Neural cell (in vitro differentiated cells): ENCODE data around the gene AIFM2. TPM values are rescaled to one million over a fixed set of nuclear protein-coding genes. Genes with fewer than 3 reads are reported as not detected.

Experiments used
- H2AFZ ChIP-seq: fragments of 200-600, 300-800 bp; sonication (generic), shearing (Covaris generic); 2 replicates; pipeline ENCODE4 v1.6.0; 2014; ENCODE audit warnings: low read depth, mild to moderate bottlenecking, antibody characterized with exemption, low read length, moderate library complexity
- H3F3A ChIP-seq: fragments of 200-600 bp; shearing (Covaris generic); 2 replicates; pipeline ENCODE4 v1.6.1; 2016; ENCODE audit warnings: mild to moderate bottlenecking, moderate library complexity, mixed read lengths, antibody characterized with exemption, low read length; ENCODE audit not compliant: insufficient read depth, poor library complexity, severe bottlenecking
- H3K27ac ChIP-seq: fragments of 200-600, 300-800 bp; sonication (generic), shearing (Covaris generic); 2 replicates; pipeline ENCODE4 v1.5.1; 2014; ENCODE audit warnings: mild to moderate bottlenecking, low read length, moderate library complexity
- H3K27me3 ChIP-seq: fragments of 300-800, 200-600 bp; sonication (generic), shearing (Covaris generic); 2 replicates; pipeline ENCODE4 v1.6.0; 2014; ENCODE audit warnings: mild to moderate bottlenecking, low read depth, low read length, moderate library complexity; ENCODE audit not compliant: insufficient read depth
- H3K36me3 ChIP-seq: fragments of 300-800, 200-600 bp; sonication (generic), shearing (Covaris generic); 2 replicates; pipeline ENCODE4 v1.5.1; 2014; ENCODE audit warnings: mild to moderate bottlenecking, antibody characterized with exemption, low read length, moderate library complexity; ENCODE audit not compliant: insufficient read depth
- H3K4me2 ChIP-seq: fragments of 300-800, 200-600 bp; sonication (generic), shearing (Covaris generic); 2 replicates; pipeline ENCODE4 v1.6.0; 2014; ENCODE audit warnings: mild to moderate bottlenecking, low read length
- H3K4me3 ChIP-seq: fragments of 300-800, 200-600 bp; sonication (generic), shearing (Covaris generic); 2 replicates; pipeline ENCODE4 v1.5.1; 2014; ENCODE audit warnings: mild to moderate bottlenecking, low read length, moderate library complexity
- H3K79me2 ChIP-seq: fragments of 200-600 bp; shearing (Covaris generic); replicated peaks from 2 replicates; pipeline ENCODE4 v1.6.0; 2014; ENCODE audit warnings: mild to moderate bottlenecking, low read length, moderate library complexity; ENCODE audit not compliant: insufficient read depth
- H3K9ac ChIP-seq: fragments of 300-800, 200-600 bp; sonication (generic), shearing (Covaris generic); 2 replicates; pipeline ENCODE4 v1.6.1; 2016; ENCODE audit warnings: mild to moderate bottlenecking, low read length, mixed read lengths
- H3K9me2 ChIP-seq: fragments of 200-600 bp; shearing (Covaris generic); 2 replicates; pipeline ENCODE4 v1.6.1; 2016; ENCODE audit warnings: mild to moderate bottlenecking, low read length, mixed read lengths; ENCODE audit not compliant: insufficient read depth
- H3K9me3 ChIP-seq: fragments of 200-600, 300-800 bp; sonication (generic), shearing (Covaris generic); 2 replicates; pipeline ENCODE4 v1.6.1; 2016; ENCODE audit warnings: mild to moderate bottlenecking, mixed run types, low read length, moderate library complexity, mixed read lengths
- H4K20me1 ChIP-seq: fragments of 200-600 bp; shearing (Covaris generic); 2 replicates; pipeline ENCODE4 v1.6.1; 2016; ENCODE audit warnings: mild to moderate bottlenecking, mixed run types; ENCODE audit not compliant: insufficient read depth
- EP300 ChIP-seq: fragments of 450-650 bp; conservative IDR thresholded peaks from 2 replicates; pipeline ENCODE4 v1.6.1; 2014; ENCODE audit warnings: antibody characterized with exemption, mild to moderate bottlenecking, moderate library complexity; ENCODE audit not compliant: poor library complexity, severe bottlenecking
- EZH2 ChIP-seq: fragments of 200-600, 300-800 bp; shearing (Covaris generic), sonication (generic); IDR thresholded peaks from 2 replicates; pipeline ENCODE4 v1.6.1; 2014; ENCODE audit warnings: antibody characterized with exemption, low read length, borderline replicate concordance, mild to moderate bottlenecking; ENCODE audit not compliant: insufficient read depth, poor library complexity, severe bottlenecking
- MXI1 ChIP-seq: fragments of 450-650 bp; conservative IDR thresholded peaks from 2 replicates; pipeline ENCODE4 v1.6.1; 2014; ENCODE audit warnings: antibody characterized with exemption, mild to moderate bottlenecking; ENCODE audit not compliant: poor library complexity, severe bottlenecking
- POLR2AphosphoS5 ChIP-seq: IDR thresholded peaks from 2 replicates; pipeline ENCODE4 v1.6.1; 2012
- SMC3 ChIP-seq: fragments of 450-650 bp; conservative IDR thresholded peaks from 2 replicates; pipeline ENCODE4 v1.6.1; 2014; ENCODE audit warnings: antibody characterized with exemption, mild to moderate bottlenecking, moderate library complexity; ENCODE audit not compliant: poor library complexity
- TAF1 ChIP-seq: IDR thresholded peaks from 2 replicates; pipeline ENCODE4 v1.6.1; 2012; ENCODE audit warnings: low read depth
- polyA plus RNA-seq: library from polyadenylated mRNA; depleted of rRNA; stranded (reverse); fragments of >200 nt; gene quantifications from 2 replicates; pipeline ENCODE4 v1.2.3, GENCODE V29; 2014
- TF ChIP-seq, protein P1 (sequence below): fragments of 450-650 bp; IDR thresholded peaks from 2 replicates; pipeline ENCODE4 v1.5.1; 2014; ENCODE audit warnings: antibody characterized with exemption, mild to moderate bottlenecking, moderate library complexity; ENCODE audit not compliant: poor library complexity, severe bottlenecking
- TF ChIP-seq, protein P2 (sequence below): IDR thresholded peaks from 2 replicates; pipeline ENCODE4 v1.6.1; 2012; ENCODE audit warnings: borderline replicate concordance

AIFM2 gene
- polyA plus RNA-seq, 1 donor from 2014 or later, result 0.78 TPM

DNA sequence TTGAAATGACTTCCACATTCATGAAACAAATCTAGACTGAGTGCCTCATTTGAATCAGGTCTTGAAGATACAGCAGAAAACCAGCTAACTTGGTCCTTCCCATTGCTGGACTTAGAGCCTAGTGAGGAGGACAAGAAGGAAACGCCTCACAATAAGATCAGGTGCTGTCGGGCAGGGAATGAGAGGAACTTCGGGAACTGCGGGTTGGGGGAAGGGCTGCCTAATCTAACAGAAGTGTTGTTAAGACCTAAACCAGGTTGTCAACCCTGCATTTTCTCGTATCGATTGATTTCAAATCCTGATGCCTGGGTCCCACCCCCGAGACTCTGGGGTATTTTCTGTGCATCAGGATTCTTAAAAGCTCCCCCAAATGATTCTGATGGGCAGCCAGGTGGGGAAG is 53.7 kb downstream of the AIFM2 start:
- Histone ChIP-seq H3K9me2 (no peaks in the 10 kb centered on the region), H3K27ac (no peak overlapping the region), H3K36me3 (peaks cover 10% of the 10 kb centered on the region), H3K4me2 (no peak overlapping the region), H3K27me3 (no peaks in the 10 kb centered on the region), H4K20me1 (no peaks in the 10 kb centered on the region), H3K9ac (no peak overlapping the region), H3K9me3 (no peaks in the 10 kb centered on the region), H3K4me3 (no peak overlapping the region), H3K79me2 (no peaks in the 10 kb centered on the region), H2AFZ (no peak overlapping the region), H3F3A (no peaks in the 10 kb centered on the region)
- TF ChIP-seq POLR2AphosphoS5 (no peak), SMC3 (no peak), TAF1 (no peak)
- TF ChIP-seq, protein P1, sequence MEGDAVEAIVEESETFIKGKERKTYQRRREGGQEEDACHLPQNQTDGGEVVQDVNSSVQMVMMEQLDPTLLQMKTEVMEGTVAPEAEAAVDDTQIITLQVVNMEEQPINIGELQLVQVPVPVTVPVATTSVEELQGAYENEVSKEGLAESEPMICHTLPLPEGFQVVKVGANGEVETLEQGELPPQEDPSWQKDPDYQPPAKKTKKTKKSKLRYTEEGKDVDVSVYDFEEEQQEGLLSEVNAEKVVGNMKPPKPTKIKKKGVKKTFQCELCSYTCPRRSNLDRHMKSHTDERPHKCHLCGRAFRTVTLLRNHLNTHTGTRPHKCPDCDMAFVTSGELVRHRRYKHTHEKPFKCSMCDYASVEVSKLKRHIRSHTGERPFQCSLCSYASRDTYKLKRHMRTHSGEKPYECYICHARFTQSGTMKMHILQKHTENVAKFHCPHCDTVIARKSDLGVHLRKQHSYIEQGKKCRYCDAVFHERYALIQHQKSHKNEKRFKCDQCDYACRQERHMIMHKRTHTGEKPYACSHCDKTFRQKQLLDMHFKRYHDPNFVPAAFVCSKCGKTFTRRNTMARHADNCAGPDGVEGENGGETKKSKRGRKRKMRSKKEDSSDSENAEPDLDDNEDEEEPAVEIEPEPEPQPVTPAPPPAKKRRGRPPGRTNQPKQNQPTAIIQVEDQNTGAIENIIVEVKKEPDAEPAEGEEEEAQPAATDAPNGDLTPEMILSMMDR, result no peak

DNA sequence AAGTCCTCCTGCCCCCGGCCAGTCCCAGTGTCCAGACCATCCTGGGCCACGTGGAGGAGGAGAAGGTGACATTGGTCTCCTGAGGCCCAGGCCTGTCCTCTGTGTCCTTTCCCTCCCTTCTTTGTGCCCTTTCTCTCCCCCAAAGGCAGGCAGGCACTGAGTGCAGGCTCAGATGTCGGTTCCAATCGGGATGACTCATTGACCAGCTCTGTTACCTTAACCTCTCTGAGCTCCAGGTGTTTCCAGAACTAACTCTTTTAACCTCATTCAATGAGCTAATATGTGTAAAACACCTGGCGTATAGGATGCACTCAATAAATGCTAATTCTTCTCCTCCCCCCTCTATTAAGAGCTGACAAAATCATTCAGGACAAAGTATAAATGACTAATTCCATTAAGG is 54.3 kb downstream of the AIFM2 start:
- TF ChIP-seq, protein P2, sequence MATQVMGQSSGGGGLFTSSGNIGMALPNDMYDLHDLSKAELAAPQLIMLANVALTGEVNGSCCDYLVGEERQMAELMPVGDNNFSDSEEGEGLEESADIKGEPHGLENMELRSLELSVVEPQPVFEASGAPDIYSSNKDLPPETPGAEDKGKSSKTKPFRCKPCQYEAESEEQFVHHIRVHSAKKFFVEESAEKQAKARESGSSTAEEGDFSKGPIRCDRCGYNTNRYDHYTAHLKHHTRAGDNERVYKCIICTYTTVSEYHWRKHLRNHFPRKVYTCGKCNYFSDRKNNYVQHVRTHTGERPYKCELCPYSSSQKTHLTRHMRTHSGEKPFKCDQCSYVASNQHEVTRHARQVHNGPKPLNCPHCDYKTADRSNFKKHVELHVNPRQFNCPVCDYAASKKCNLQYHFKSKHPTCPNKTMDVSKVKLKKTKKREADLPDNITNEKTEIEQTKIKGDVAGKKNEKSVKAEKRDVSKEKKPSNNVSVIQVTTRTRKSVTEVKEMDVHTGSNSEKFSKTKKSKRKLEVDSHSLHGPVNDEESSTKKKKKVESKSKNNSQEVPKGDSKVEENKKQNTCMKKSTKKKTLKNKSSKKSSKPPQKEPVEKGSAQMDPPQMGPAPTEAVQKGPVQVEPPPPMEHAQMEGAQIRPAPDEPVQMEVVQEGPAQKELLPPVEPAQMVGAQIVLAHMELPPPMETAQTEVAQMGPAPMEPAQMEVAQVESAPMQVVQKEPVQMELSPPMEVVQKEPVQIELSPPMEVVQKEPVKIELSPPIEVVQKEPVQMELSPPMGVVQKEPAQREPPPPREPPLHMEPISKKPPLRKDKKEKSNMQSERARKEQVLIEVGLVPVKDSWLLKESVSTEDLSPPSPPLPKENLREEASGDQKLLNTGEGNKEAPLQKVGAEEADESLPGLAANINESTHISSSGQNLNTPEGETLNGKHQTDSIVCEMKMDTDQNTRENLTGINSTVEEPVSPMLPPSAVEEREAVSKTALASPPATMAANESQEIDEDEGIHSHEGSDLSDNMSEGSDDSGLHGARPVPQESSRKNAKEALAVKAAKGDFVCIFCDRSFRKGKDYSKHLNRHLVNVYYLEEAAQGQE, result no peak
- no peak for TF ChIP-seq EZH2
- TF ChIP-seq, protein P1, result no peak
- no peaks in the 10 kb centered on the region for H3K9me2 ChIP-seq
- H3K27me3 ChIP-seq, result no peaks in the 10 kb centered on the region
- no peak overlapping the region for H3K4me3 ChIP-seq
- no peak overlapping the region for H2AFZ ChIP-seq
- H3K4me2 ChIP-seq, result no peak overlapping the region
- no peaks in the 10 kb centered on the region for H3F3A ChIP-seq
- H3K9ac ChIP-seq, result no peak overlapping the region
- H4K20me1 ChIP-seq, result no peaks in the 10 kb centered on the region
- H3K9me3 ChIP-seq, result no peaks in the 10 kb centered on the region
- H3K79me2 ChIP-seq, result no peaks in the 10 kb centered on the region
- H3K36me3 ChIP-seq, result peaks cover 10% of the 10 kb centered on the region
- H3K27ac ChIP-seq, result no peak overlapping the region

DNA sequence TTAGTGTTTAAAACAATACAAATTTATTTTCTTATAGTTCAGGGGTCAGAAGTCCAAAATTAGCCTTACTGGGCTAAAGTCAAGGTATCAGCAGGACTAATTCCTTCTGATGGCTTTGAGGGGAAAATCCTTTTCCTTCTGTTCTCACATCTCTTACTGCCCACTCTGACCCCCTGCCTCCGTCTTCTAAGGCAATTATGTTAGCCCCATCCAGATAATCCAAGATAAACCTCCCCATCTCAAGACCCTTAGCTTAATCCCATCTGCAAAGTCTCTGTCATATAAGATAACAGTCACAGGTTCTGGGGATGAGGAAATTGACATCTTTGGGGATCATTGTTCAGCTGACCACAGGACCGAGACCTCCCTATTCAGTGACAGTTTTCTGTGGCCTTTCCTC is 57.7 kb downstream of the AIFM2 start:
- peaks cover under 1% of the 10 kb centered on the region for H3K79me2 ChIP-seq
- no peak overlapping the region for H3K9ac ChIP-seq
- H3K4me2 ChIP-seq, result no peak overlapping the region
- H3K9me2 ChIP-seq, result no peaks in the 10 kb centered on the region
- peaks cover 10% of the 10 kb centered on the region for H3K36me3 ChIP-seq
- H4K20me1 ChIP-seq, result no peaks in the 10 kb centered on the region
- no peak overlapping the region for H3K4me3 ChIP-seq
- no peaks in the 10 kb centered on the region for H3F3A ChIP-seq
- H2AFZ ChIP-seq, result no peak overlapping the region
- H3K27me3 ChIP-seq, result no peaks in the 10 kb centered on the region
- no peak overlapping the region for H3K27ac ChIP-seq
- no peaks in the 10 kb centered on the region for H3K9me3 ChIP-seq
- no peak for TF ChIP-seq EZH2
- no peak for TF ChIP-seq MXI1
- no peak for TF ChIP-seq EP300
- TF ChIP-seq, protein P1, result no peak
- TF ChIP-seq, protein P2, result no peak
- TF ChIP-seq TAF1, result no peak
- TF ChIP-seq POLR2AphosphoS5, result no peak
